HepG2 (cell line): ENCODE measurements around the gene TCEA3. TPM values are rescaled to one million over a fixed set of nuclear protein-coding genes. Genes with fewer than 3 reads are reported as not detected.
A peak's percentile ranks its signal among the peaks of the same experiment; 100 is the strongest.

ENCODE experiments used
- ATAC-seq: fragments of 200-7000 bp; cut with Tn5 transposase; 3 replicates; pipeline ENCODE4 v1.9.1; 2020; ENCODE audit warnings: mild to moderate bottlenecking, moderate library complexity
- BruUV-seq: library from RNA; stranded (reverse); fragments of 400-500 nt; replicated peaks from 2 replicates; lab custom pipeline; 2021; lab: Mats Ljungman, UMichigan
- CTCF ChIA-PET: fragments of 300-600 bp; formaldehyde crosslinking; extraction: SDS; loops from one replicate; lab custom pipeline; 2021; ENCODE audit warnings: low total read pairs, inconsistent platforms, low intra/inter-chr PET ratio; lab: Yijun Ruan, JAX
- POLR2A ChIA-PET: fragments of 350-600 bp; sonication (Branson Sonifier 250); formaldehyde crosslinking; loops from one replicate; lab custom pipeline; 2020; ENCODE audit warnings: antibody characterized with exemption, inconsistent platforms; lab: Yijun Ruan, JAX
- DNase-seq: peaks from one replicate; pipeline ENCODE4 v3.0.0-alpha.2; 2015; ENCODE audit warnings: low spot score
- FAIRE-seq: peaks from 3 replicates; lab custom pipeline; 2011; peaks lifted over from hg19 to GRCh38; lab: Jason Lieb, UNC
- H2AFZ ChIP-seq: one replicate; pipeline ENCODE4 v1.6.1; 2011; ENCODE audit warnings: low read length, inconsistent platforms
- H3K27ac ChIP-seq: fragments of 300-600 bp; 3 replicates; pipeline ENCODE4 v1.8.0; 2011; ENCODE audit warnings: mixed run types, mild to moderate bottlenecking, mixed read lengths, low read length, inconsistent platforms; ENCODE audit not compliant: insufficient read depth; ENCODE audit errors: extremely low read length
- H3K27me3 ChIP-seq, 2 experiments: fragments of 200-600 bp in 1 of 2; 2 replicates in 1 of 2; 3 replicates in 1 of 2; pipeline versions ENCODE4 v1.6.0 to v1.8.0; 2011; ENCODE audit warnings: low read length in 2 of 2, mild to moderate bottlenecking in 2 of 2, moderate library complexity in 2 of 2, inconsistent platforms in 1 of 2; ENCODE audit not compliant: insufficient read depth in 2 of 2, control insufficient read depth in 1 of 2
- H3K36me3 ChIP-seq, 2 experiments: fragments of 200-600 bp in 1 of 2; replicated peaks in 1 of 2; 2 replicates in 1 of 2; 3 replicates in 1 of 2; pipeline versions ENCODE4 v1.5.1 to v1.8.0; 2011; ENCODE audit warnings: low read length in 2 of 2, inconsistent platforms in 1 of 2; ENCODE audit not compliant: insufficient read depth in 2 of 2, control insufficient read depth in 1 of 2
- H3K4me1 ChIP-seq: 2 replicates; pipeline ENCODE4 v1.5.1; 2012; ENCODE audit warnings: low read length, inconsistent platforms; ENCODE audit not compliant: insufficient read depth
- H3K4me2 ChIP-seq: 2 replicates; pipeline ENCODE4 v1.6.0; 2011; ENCODE audit warnings: low read depth, low read length, inconsistent platforms
- H3K4me3 ChIP-seq, 3 experiments: fragments of 200-600 bp in 1 of 3; sonication (generic), shearing (Covaris generic) in 1 of 3; replicated peaks in 1 of 3; 2 replicates each; pipeline ENCODE4 v1.5.1; 2011 to 2016; ENCODE audit warnings: low read length in 3 of 3, inconsistent platforms in 2 of 3, low read depth in 2 of 3, mild to moderate bottlenecking in 2 of 3, control low read depth in 1 of 3, mixed read lengths in 1 of 3; ENCODE audit not compliant: insufficient read depth in 1 of 3
- H3K79me2 ChIP-seq: one replicate; pipeline ENCODE4 v1.6.1; 2011; ENCODE audit warnings: low read length, inconsistent platforms; ENCODE audit not compliant: insufficient read depth
- H3K9ac ChIP-seq: 2 replicates; pipeline ENCODE4 v1.6.0; 2011; ENCODE audit warnings: mild to moderate bottlenecking, low read depth, low read length, inconsistent platforms; ENCODE audit not compliant: insufficient read depth
- H3K9me3 ChIP-seq: 2 replicates; pipeline ENCODE4 v1.5.1; 2012; ENCODE audit warnings: mild to moderate bottlenecking, low read length
- H4K20me1 ChIP-seq: 2 replicates; pipeline ENCODE4 v1.6.0; 2011; ENCODE audit warnings: inconsistent platforms, mild to moderate bottlenecking, low read length, moderate library complexity; ENCODE audit not compliant: insufficient read depth
- HIVEP1 ChIP-seq: sonication (generic); formaldehyde crosslinking; IDR thresholded peaks from 2 replicates; pipeline ENCODE4 v1.4.0; 2020; ENCODE audit warnings: mild to moderate bottlenecking, missing genetic modification reagents
- JARID2 ChIP-seq: sonication (generic); formaldehyde crosslinking; IDR thresholded peaks from 2 replicates; pipeline ENCODE4 v1.8.1; 2023; ENCODE audit warnings: missing genetic modification reagents, inconsistent platforms; ENCODE audit not compliant: insufficient replicate concordance
- JUN ChIP-seq: sonication (generic); formaldehyde crosslinking; IDR thresholded peaks from 2 replicates; pipeline ENCODE4 v1.4.0; 2020; ENCODE audit warnings: mild to moderate bottlenecking, missing genetic modification reagents
- SNAI1 ChIP-seq: sonication (generic); formaldehyde crosslinking; IDR thresholded peaks from 2 replicates; pipeline ENCODE4 v1.5.0; 2020; ENCODE audit warnings: mild to moderate bottlenecking, missing genetic modification reagents, borderline replicate concordance
- TCF7 ChIP-seq: sonication (generic); IDR thresholded peaks from 2 replicates; pipeline ENCODE4 v1.6.1; 2016; ENCODE audit warnings: antibody characterized with exemption, low read depth
- ZNF317 ChIP-seq: sonication (generic); formaldehyde crosslinking; IDR thresholded peaks from 2 replicates; pipeline ENCODE4 v1.5.0; 2020; ENCODE audit warnings: mild to moderate bottlenecking, missing genetic modification reagents
- ZNF563 ChIP-seq: sonication (generic); formaldehyde crosslinking; IDR thresholded peaks from 2 replicates; pipeline ENCODE4 v1.8.0; 2022; ENCODE audit warnings: mild to moderate bottlenecking, moderate library complexity, missing genetic modification reagents
- ZNF678 ChIP-seq: sonication (generic); formaldehyde crosslinking; IDR thresholded peaks from 2 replicates; pipeline ENCODE4 v1.4.0; 2020; ENCODE audit warnings: mild to moderate bottlenecking, missing genetic modification reagents
- WGBS: methylation state at CpG from one replicate; pipeline ENCODE4 v1.1.6; 2017; ENCODE audit warnings: low lambda C conversion rate; 5-methylcytosine and 5-hydroxymethylcytosine counted together
- in situ Hi-C: cut with HindIII; loops from 2 replicates; pipeline ENCODE4 v1.10.0; 2017; ENCODE audit warnings: low pct_unique_long_range_greater_than_20kb; ENCODE audit not compliant: extremely low pct_ligation_motif_present
- intact Hi-C: fragments of 100-400 bp; cut with micrococcal nuclease; formaldehyde crosslinking; loops from one replicate; pipeline ENCODE4 v1.10.0; 2022; ENCODE audit not compliant: unreplicated experiment
- polyA plus RNA-seq, 8 experiments: library from polyadenylated mRNA; depleted of rRNA in 3 of 8; stranded (reverse) in 7 of 8; unstranded in 1 of 8; fragments of >200 nt; fragmentation: Illumina TruSeq in 4 of 8; extraction: Trizol in 4 of 8; gene quantifications; 2 replicates each; pipeline versions ENCODE4 v1.2.1 to v1.2.3, GENCODE V29; 2011 to 2016; ENCODE audit warnings: low read depth in 4 of 8, missing spikeins in 1 of 8, mixed read lengths in 1 of 8; ENCODE audit not compliant: insufficient read depth in 1 of 8
- total RNA-seq, 5 experiments: library from RNA; depleted of rRNA; stranded (reverse); fragments of >200 nt; fragmentation: Illumina TruSeq; extraction: Trizol; gene quantifications; 2 replicates each; pipeline ENCODE4 v1.2.3, GENCODE V29; 2016; ENCODE audit warnings: low read depth in 1 of 5
- TF ChIP-seq, protein P1 (sequence below): sonication (generic); formaldehyde crosslinking; IDR thresholded peaks from 2 replicates; pipeline ENCODE4 v1.5.0; 2020; ENCODE audit warnings: missing genetic modification reagents
- TF ChIP-seq, protein P2 (sequence below): sonication (generic); formaldehyde crosslinking; IDR thresholded peaks from 2 replicates; pipeline ENCODE4 v1.8.0; 2022; ENCODE audit warnings: mild to moderate bottlenecking, missing genetic modification reagents; ENCODE audit not compliant: insufficient replicate concordance
- TF ChIP-seq, protein P3 (sequence below): sonication (generic); formaldehyde crosslinking; conservative IDR thresholded peaks from 2 replicates; pipeline ENCODE4 v1.4.0; 2020; ENCODE audit warnings: missing genetic modification reagents

TCEA3 gene
- total and polyA plus RNA-seq, 2 of the 13 experiments (the other 11 are each of a cell fraction or from before 2014, with no cell fraction given), result 55.5 to 84.6 TPM

DNA sequence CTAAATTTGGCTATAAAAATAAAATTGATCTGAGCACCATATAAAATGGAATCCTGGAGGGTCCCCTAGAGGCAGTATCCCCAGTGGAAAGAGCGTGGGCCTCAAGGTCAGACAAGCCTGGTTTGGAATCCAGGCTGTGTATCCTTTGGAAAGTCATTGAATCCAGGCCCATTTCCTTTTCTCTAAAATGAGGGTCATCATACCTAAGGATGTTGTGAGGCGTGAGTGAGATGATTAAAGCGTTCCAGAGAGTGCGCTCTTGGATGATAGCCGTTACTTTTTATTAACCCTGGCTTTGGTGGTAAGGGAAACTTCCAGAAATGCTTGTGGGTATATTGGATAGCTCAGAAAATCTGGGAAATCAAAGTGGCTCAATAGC is 54.2 kb downstream of the TCEA3 start:
- Histone ChIP-seq H3K36me3 (no peaks in the 10 kb centered on the region; a peak in 2 of 5 replicates), H3K4me1 (peaks cover 52% of the 10 kb centered on the region), H3K9ac (peak overlapping the region; percentile 96; the same call in 1 of the 2 replicates), H3K27me3 (no peaks in the 10 kb centered on the region; a peak in 1 of 5 replicates), H3K79me2 (peaks cover 30% of the 10 kb centered on the region), H3K27ac (peak overlapping the region; percentile 96), H4K20me1 (no peaks in the 10 kb centered on the region), H3K4me3 (peak overlapping the region; percentile 92 to 99 (median 93); a peak in 5 of 6 replicates), H3K4me2 (peak overlapping the region; percentile 97), H3K9me3 (no peaks in the 10 kb centered on the region), H2AFZ (no peak overlapping the region)
- DNase-seq, result no peak
- no peak for FAIRE-seq
- no peak for ATAC-seq
- intact Hi-C loops (no loop called here), in situ Hi-C loops (no loop called here)
- 92% methylated on average over 5 of the region's 5 CpGs for WGBS
- BruUV-seq, result no TSS peak
- ChIA-PET POLR2A (interaction anchor here (3.5 kb wide), 1 partner anchor 25 kb away, joined by 130 read pairs; the partner anchor contains the start of gene HNRNPR), CTCF (no interaction called here)
- no peak for TF ChIP-seq JUN
- TF ChIP-seq, protein P1, sequence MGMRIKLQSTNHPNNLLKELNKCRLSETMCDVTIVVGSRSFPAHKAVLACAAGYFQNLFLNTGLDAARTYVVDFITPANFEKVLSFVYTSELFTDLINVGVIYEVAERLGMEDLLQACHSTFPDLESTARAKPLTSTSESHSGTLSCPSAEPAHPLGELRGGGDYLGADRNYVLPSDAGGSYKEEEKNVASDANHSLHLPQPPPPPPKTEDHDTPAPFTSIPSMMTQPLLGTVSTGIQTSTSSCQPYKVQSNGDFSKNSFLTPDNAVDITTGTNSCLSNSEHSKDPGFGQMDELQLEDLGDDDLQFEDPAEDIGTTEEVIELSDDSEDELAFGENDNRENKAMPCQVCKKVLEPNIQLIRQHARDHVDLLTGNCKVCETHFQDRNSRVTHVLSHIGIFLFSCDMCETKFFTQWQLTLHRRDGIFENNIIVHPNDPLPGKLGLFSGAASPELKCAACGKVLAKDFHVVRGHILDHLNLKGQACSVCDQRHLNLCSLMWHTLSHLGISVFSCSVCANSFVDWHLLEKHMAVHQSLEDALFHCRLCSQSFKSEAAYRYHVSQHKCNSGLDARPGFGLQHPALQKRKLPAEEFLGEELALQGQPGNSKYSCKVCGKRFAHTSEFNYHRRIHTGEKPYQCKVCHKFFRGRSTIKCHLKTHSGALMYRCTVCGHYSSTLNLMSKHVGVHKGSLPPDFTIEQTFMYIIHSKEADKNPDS (CRISPR knock-in tag), result no peak

DNA sequence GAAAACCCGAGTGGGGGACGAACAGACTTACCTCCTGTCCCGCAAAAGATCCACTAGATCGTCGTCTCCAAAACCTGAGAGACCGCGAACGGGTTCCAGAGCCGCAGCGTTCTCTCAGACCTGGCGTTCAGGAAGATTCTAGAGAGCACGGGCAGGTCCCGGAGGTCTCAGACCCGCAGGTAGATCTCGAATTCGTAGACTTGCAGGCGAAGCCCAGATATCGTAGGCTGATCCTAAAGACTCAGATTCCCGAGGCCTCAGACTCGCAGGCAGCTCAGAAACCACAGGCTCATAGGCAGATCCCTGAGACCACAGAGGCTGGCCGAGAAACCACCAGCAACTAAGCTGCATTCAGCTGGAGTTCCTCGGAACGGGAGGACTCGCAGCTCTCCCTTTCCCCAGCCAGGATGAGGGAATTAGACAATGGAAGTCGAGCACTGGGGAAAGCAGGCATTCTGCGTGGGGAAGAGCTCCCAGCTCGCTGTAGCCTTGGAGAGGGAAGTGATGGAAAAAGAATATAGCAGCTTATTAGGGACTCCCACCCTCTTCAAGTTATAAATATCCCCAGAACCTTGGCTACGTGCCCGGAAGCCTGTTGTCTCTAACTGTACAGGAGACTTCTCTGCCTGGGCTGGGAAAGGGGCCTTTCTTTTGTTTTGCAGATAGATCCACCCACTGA is 55.1 kb downstream of the TCEA3 start, which contains the start of gene ZNF436:
Gene ZNF436, minus strand, starts transcription at position 502 of the 679 bp plus-strand sequence. CDS start 1,831 bp downstream, outside the sequence.
- ChIA-PET CTCF (no interaction called here), POLR2A (interaction anchor here (0.7 to 3.5 kb wide), 4 partner anchors 11 to 30 kb away, joined by 3 to 130 read pairs (median 3); partner anchors contain the start of gene HNRNPR)
- FAIRE-seq (peak; percentile 26), ATAC-seq (peak; percentile 1; the same call in 2 of the 3 replicates), DNase-seq (peak; percentile 41)
- Histone ChIP-seq H3K36me3 (no peaks in the 10 kb centered on the region; a peak in 2 of 5 replicates), H3K4me3 (peak within 1 kb of the TSS; percentile 92 to 99 (median 93)), H3K27me3 (no peaks in the 10 kb centered on the region; a peak in 1 of 5 replicates), H4K20me1 (no peaks in the 10 kb centered on the region), H3K79me2 (peaks cover 30% of the 10 kb centered on the region), H2AFZ (no peak within 1 kb of the TSS), H3K9ac (peak within 1 kb of the TSS; percentile 96), H3K4me2 (peak within 1 kb of the TSS; percentile 97), H3K27ac (peak within 1 kb of the TSS; percentile 96), H3K4me1 (peaks cover 44% of the 10 kb centered on the region), H3K9me3 (no peaks in the 10 kb centered on the region)
- TSS peak; percentile 78 for BruUV-seq
- intact Hi-C loops (loop anchor here (1.0 to 10.0 kb wide), 4 partner anchors 25 to 1015 kb away; partner anchors contain the start of genes E2F2 and HNRNPR), in situ Hi-C loops (no loop called here)
- under 1% methylated on average over 16 of the region's 29 CpGs for WGBS
- TF ChIP-seq, protein P2, sequence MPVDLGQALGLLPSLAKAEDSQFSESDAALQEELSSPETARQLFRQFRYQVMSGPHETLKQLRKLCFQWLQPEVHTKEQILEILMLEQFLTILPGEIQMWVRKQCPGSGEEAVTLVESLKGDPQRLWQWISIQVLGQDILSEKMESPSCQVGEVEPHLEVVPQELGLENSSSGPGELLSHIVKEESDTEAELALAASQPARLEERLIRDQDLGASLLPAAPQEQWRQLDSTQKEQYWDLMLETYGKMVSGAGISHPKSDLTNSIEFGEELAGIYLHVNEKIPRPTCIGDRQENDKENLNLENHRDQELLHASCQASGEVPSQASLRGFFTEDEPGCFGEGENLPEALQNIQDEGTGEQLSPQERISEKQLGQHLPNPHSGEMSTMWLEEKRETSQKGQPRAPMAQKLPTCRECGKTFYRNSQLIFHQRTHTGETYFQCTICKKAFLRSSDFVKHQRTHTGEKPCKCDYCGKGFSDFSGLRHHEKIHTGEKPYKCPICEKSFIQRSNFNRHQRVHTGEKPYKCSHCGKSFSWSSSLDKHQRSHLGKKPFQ (CRISPR knock-in tag), result peak; percentile 7
- TF ChIP-seq, protein P3, sequence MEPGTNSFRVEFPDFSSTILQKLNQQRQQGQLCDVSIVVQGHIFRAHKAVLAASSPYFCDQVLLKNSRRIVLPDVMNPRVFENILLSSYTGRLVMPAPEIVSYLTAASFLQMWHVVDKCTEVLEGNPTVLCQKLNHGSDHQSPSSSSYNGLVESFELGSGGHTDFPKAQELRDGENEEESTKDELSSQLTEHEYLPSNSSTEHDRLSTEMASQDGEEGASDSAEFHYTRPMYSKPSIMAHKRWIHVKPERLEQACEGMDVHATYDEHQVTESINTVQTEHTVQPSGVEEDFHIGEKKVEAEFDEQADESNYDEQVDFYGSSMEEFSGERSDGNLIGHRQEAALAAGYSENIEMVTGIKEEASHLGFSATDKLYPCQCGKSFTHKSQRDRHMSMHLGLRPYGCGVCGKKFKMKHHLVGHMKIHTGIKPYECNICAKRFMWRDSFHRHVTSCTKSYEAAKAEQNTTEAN (CRISPR knock-in tag), result no peak
- TF ChIP-seq TCF7, result no peak
- peak; percentile 38; the same call in 1 of the 2 replicates for TF ChIP-seq HIVEP1 (CRISPR knock-in tag)
- no peak for TF ChIP-seq ZNF317 (CRISPR knock-in tag)
- no peak for TF ChIP-seq ZNF678
- 0 out of 2 replicates have a peak, but pooled peaks have one; percentile 3 for TF ChIP-seq ZNF563 (CRISPR knock-in tag)
- 0 out of 2 replicates have a peak, but pooled peaks have one; percentile 60 for TF ChIP-seq SNAI1
- no peak for TF ChIP-seq JARID2 (CRISPR knock-in tag)
